Esophagus (tissue), 2 donors: ENCODE data around the gene PTPRH. TPM values are rescaled to one million over a fixed set of nuclear protein-coding genes. Genes with fewer than 3 reads are reported as not detected.
"Not testable (repeated sequence)": the region's sequence is repeated elsewhere in the genome, so short reads cannot be mapped to it uniquely, and the experiment has no call there.

Source experiments
- H3K27ac ChIP-seq, 2 donors: one replicate each; pipeline ENCODE4 v1.5.1; 2013; ENCODE audit warnings: low read depth in 2 of 2, mild to moderate bottlenecking in 2 of 2, inconsistent platforms in 1 of 2, low read length in 1 of 2, moderate library complexity in 1 of 2
- H3K27me3 ChIP-seq, 2 donors: one replicate each; pipeline ENCODE4 v1.6.1; 2013; ENCODE audit warnings: low read length in 2 of 2, control low read depth in 1 of 2, mild to moderate bottlenecking in 1 of 2; ENCODE audit not compliant: insufficient read depth in 2 of 2, control insufficient read depth in 1 of 2
- H3K36me3 ChIP-seq, 2 donors: one replicate each; pipeline ENCODE4 v1.6.1; 2013; ENCODE audit warnings: low read length in 1 of 2; ENCODE audit not compliant: control insufficient read depth in 2 of 2, insufficient read depth in 2 of 2
- H3K4me1 ChIP-seq, 2 donors: one replicate each; pipeline ENCODE4 v1.6.1; 2013; ENCODE audit warnings: low read length in 1 of 2; ENCODE audit not compliant: control insufficient read depth in 2 of 2, insufficient read depth in 2 of 2
- H3K4me3 ChIP-seq, 2 donors: one replicate each; pipeline ENCODE4 v1.5.1; 2013; ENCODE audit warnings: low read length in 2 of 2, mild to moderate bottlenecking in 2 of 2, low read depth in 1 of 2, moderate library complexity in 1 of 2
- H3K9me3 ChIP-seq, 2 donors: one replicate each; pipeline ENCODE4 v1.6.1; 2013; ENCODE audit warnings: mild to moderate bottlenecking in 2 of 2, low read depth in 1 of 2, low read length in 1 of 2, moderate library complexity in 1 of 2; ENCODE audit not compliant: control insufficient read depth in 2 of 2, insufficient read depth in 1 of 2
- WGBS, 2 donors: extraction: QIAGEN DNeasy Blood & Tissue Kit; methylation state at CpG; one replicate each; pipeline ENCODE4 v1.1.7; 2013; 5-methylcytosine and 5-hydroxymethylcytosine counted together
- polyA plus RNA-seq, 2 donors: library from polyadenylated mRNA; stranded (reverse); fragments of 200-250 nt; gene quantifications; one replicate each; pipeline ENCODE4 v1.2.3, GENCODE V29; 2013
- donor health status: healthy with polysubstance abuse.
- donor health status: Bipolar disorder and iron deficiency.

PTPRH gene
- polyA plus RNA-seq, 2 donors, result 0.10 to 0.19 TPM

GRCh38 chr19:55161571-55162322, 47.6 kb downstream of the PTPRH start:
- Histone ChIP-seq H3K27ac (no peak overlapping the region), H3K9me3 (peaks cover 0 to 4% of the 10 kb centered on the region in 2 donors), H3K36me3 (no peaks in the 10 kb centered on the region), H3K4me1 (peaks cover 6 to 9% of the 10 kb centered on the region in 2 donors), H3K4me3 (no peak overlapping the region), H3K27me3 (peaks cover 0 to 13% of the 10 kb centered on the region in 2 donors)
- 30 to 33% methylated on average over 55 to 61 of the region's 61 CpGs for WGBS, 2 donors

DNA sequence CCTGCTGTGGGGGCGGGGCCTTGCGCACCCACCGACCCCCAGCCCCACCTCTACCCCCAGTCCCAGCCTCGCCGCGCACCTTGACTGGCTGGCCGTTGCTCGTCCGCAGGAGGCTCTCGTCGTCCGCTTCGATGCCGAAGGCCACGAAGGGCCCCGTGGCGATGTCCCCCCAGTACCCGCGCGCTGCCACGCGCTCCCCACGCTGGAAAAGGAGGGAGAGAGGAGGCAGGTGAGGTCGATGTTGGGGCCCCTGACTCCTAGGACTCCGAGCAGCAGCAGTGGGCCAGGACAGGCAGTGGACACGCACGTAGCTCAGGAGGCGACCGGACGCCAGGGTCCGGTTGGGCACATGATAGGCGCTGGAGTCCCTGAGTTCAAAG, 48.3 kb downstream of the PTPRH start:
- H3K36me3 ChIP-seq, result no peaks in the 10 kb centered on the region
- H3K4me1 ChIP-seq, result peaks cover 7 to 10% of the 10 kb centered on the region in 2 donors
- H3K4me3 ChIP-seq, result no peak overlapping the region
- 10 to 29% methylated on average over 26 to 32 of the region's 32 CpGs for WGBS, 2 donors
- H3K27ac ChIP-seq, result no peak overlapping the region
- peaks cover 0 to 14% of the 10 kb centered on the region in 2 donors for H3K27me3 ChIP-seq
- H3K9me3 ChIP-seq, result no peaks in the 10 kb centered on the region

DNA sequence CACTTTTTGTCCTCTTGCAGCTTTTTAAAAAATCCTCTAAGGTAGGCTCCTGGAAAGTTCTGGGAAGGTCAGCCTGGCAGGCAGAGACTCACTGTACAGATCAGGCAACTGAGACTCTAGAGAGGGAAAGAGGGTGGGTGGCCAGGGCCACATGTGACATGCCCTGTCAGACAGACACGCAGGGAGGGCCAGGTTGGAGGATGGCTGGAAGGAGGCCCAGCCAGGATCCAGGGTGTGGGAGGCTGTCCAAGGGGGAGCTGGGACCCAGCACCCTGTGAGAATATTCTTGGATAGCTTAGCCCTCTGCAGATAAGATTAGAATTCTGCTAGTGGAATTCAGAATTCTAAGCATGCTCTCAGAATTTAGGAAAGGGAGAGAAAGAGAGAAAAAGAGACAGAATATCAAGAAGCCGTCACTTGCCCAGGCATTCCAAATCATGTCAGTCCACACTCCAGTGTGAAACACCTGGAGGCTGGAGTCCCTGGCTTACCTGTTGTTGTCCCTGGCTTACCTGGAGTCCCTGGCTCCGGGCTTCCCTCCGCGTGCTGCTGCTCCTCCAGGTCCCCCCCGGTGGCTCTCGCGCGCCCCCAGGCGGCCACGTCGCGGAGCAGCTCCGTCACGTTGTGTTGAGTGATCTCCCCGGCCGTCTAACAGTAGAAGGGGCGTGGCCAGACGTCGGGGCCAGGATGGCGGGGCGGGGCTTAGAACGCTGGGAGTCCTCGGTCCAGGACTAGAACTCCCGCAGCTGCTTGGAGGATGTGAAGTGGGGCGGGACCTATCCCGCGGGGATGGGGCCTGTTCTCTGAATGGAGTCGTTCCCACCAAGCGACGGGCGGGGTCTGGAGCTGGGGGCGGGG, 48.9 kb downstream of the PTPRH start:
- Histone ChIP-seq H3K36me3 (no peaks in the 10 kb centered on the region), H3K4me3 (no peak overlapping the region), H3K27me3 (peaks cover 0 to 14% of the 10 kb centered on the region in 2 donors), H3K9me3 (no peaks in the 10 kb centered on the region), H3K27ac (no peak overlapping the region), H3K4me1 (peaks cover 4 to 10% of the 10 kb centered on the region in 2 donors)
- WGBS, 2 donors, result 2 to 4% methylated on average over 26 to 33 of the region's 33 CpGs

- Histone ChIP-seq H3K27me3 (peaks cover 0 to 14% of the 10 kb centered on the region in 2 donors), H3K9me3 (no peaks in the 10 kb centered on the region), H3K36me3 (no peaks in the 10 kb centered on the region), H3K4me3 (no peak overlapping the region), H3K4me1 (peaks cover 4 to 10% of the 10 kb centered on the region in 2 donors), H3K27ac (peak overlapping the region in 1 of 2 donors; percentile 28)
- WGBS, 2 donors, result 31 to 42% methylated on average over 18 of the region's 18 CpGs
These were observed 50.2 kb downstream of the PTPRH start for GRCh38 chr19:55158848-55159749.

- H3K4me1 ChIP-seq, result peaks cover 4 to 10% of the 10 kb centered on the region in 2 donors
- H3K36me3 ChIP-seq, result no peaks in the 10 kb centered on the region
- peaks cover 0 to 14% of the 10 kb centered on the region in 2 donors for H3K27me3 ChIP-seq
- H3K27ac ChIP-seq, result no peak overlapping the region
- H3K4me3 ChIP-seq, result no peak overlapping the region
- WGBS, 2 donors, result 62 to 65% methylated on average over 4 of the region's 4 CpGs
- H3K9me3 ChIP-seq, result no peaks in the 10 kb centered on the region
These were observed 50.9 kb downstream of the PTPRH start for GRCh38 chr19:55158423-55158822.

DNA sequence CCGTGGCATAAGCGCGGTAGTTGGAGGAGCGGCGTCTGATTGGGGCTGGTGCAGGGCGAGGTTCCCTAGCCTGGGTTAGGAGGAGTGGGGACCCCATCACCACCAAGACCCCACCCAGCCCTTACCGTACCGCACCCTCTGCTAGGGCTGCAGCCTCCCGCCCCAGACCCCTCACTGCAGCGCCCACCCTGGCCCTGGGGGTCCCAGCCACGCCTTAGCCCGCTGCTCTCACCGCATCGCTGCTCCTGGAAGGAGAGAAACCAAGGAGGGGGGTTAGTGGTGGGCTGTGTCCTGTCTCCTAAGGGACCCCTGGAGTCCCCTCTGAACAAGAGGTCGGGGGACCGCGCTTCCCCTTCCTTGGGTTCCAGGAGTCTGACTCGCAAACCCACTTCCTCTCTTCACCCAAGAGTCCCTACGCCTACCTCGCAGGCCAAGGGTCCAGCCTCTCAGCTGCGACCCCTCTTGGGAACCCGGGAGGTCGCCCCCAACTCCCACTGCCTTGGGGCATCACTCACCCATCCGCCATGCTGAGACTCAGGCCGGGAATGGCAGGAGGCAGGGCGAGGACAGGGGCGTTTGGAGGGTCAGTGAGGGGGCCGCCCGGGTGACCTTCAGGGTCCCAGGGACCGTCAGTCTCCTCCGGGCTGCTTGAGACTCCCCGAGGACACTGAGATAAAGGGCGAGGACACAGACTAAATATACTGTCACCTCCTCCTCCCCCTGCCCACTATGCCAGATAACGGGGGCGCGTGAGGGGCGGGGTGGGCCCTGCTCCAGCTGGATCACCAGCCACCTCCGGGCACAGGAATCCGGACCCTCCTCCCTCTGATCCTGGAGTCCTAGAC, 52.0 kb downstream of the PTPRH start, which contains the start of gene TNNI3:
TNNI3 (minus strand) TSS at position 669 of the 845 bp plus-strand sequence; CDS start at position 526, 143 bp downstream.
- 35 to 42% methylated on average over 39 of the region's 39 CpGs for WGBS, 2 donors
- no peak within 1 kb of the TSS for H3K4me3 ChIP-seq
- H3K4me1 ChIP-seq, result peaks cover 4 to 10% of the 10 kb centered on the region in 2 donors

DNA sequence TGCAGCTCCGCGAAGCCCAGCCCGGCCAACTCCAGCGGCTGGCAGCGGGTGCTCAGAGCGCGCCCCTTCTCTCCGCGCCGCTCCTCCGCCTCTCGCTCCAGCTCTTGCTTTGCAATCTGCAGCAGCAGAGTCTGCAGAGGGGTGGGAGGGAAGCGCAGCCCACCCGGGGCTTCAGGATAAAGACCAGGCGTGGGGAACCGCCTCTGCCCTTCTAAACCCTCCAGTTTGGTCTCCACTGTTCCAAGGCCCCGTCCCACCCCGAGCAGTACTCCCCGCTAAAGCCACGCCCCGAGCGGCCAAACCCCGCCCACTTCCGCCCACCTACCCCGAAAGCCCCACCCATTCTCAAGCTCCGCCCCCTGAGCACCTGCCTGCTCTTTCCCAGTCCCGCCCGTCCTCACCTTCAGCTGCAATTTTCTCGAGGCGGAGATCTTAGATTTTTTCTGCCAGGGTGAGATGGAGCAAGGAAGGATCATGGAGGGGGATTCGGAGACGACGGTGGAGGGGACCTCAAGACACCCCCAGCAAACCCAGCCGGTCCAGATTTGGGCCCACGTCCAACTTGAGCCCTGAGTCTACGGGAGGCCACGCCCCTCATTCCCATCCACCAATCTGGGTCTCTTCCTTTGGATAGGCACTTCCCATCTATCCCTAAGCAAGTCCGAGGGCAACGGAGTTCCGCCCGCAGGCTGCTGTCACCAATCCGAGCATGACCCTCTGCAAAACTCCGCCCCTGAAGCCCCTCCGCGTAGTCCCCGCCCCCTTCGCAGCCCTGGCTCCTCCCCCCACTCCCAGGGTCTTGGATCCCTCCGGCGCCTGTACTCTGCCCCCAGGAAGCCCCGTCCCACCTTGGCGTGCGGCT, 52.9 kb downstream of the PTPRH start:
- WGBS, 2 donors, result 4 to 8% methylated on average over 52 of the region's 52 CpGs
- H3K4me1 ChIP-seq, result peaks cover 4 to 10% of the 10 kb centered on the region in 2 donors
- H3K9me3 ChIP-seq, result peaks cover 0 to 4% of the 10 kb centered on the region in 2 donors
- H3K27ac ChIP-seq, result no peak overlapping the region
- peak overlapping the region in 1 of 2 donors; percentile 8 for H3K4me3 ChIP-seq
- H3K36me3 ChIP-seq, result no peaks in the 10 kb centered on the region
- H3K27me3 ChIP-seq, result peaks cover 0 to 8% of the 10 kb centered on the region in 2 donors

More for the DNA sequence above, 52.0 kb downstream of the PTPRH start, which contains the start of gene TNNI3:
- H3K27ac ChIP-seq, result no peak within 1 kb of the TSS
- peaks cover 0 to 14% of the 10 kb centered on the region in 2 donors for H3K27me3 ChIP-seq
- no peaks in the 10 kb centered on the region for H3K36me3 ChIP-seq
- H3K9me3 ChIP-seq, result no peaks in the 10 kb centered on the region

DNA sequence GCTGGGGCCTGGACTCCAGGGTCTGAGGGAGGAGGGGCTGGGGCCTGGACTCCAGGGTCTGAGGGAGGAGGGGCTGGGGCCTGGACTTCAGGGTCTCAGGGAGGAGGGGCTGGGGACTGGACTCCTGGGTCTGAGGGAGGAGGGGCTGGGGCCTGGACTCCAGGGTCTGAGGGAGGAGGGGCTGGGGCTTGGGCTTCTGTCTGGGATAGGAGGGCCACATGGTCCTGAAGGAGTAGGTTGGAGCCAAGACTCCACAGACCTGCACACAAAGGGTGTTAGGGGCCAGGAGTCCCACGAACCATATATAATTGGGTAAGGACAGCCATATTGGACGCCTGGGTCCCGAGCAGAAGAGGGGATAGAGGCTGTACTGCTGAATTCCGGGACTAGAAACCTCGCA, 53.5 kb downstream of the PTPRH start:
- not testable (repeated sequence) for H3K4me3 ChIP-seq, H3K9me3 ChIP-seq, H3K27ac ChIP-seq, H3K27me3 ChIP-seq, H3K4me1 ChIP-seq, H3K36me3 ChIP-seq
- 2 to 9% methylated on average over 5 of the region's 5 CpGs for WGBS, 2 donors
